Left forelimb (tissue), 1 donor: ENCODE data around the gene KCNIP2.

Experiments used
- DNase-seq: peaks from one replicate; pipeline ENCODE4 v3.0.0-alpha.2; 2018; ENCODE audit warnings: low spot score

KCNIP2 gene

GRCh38 chr10:101843032-101844021, at the start of gene KCNIP2:
Gene KCNIP2, minus strand, starts transcription at chr10:101843800. Its CDS starts 232 bp downstream, at chr10:101843568.
- no peak for DNase-seq

GRCh38 chr10:101892782-101893391, 49.3 kb upstream of the KCNIP2 start:
- DNase-seq: no peak

DNA sequence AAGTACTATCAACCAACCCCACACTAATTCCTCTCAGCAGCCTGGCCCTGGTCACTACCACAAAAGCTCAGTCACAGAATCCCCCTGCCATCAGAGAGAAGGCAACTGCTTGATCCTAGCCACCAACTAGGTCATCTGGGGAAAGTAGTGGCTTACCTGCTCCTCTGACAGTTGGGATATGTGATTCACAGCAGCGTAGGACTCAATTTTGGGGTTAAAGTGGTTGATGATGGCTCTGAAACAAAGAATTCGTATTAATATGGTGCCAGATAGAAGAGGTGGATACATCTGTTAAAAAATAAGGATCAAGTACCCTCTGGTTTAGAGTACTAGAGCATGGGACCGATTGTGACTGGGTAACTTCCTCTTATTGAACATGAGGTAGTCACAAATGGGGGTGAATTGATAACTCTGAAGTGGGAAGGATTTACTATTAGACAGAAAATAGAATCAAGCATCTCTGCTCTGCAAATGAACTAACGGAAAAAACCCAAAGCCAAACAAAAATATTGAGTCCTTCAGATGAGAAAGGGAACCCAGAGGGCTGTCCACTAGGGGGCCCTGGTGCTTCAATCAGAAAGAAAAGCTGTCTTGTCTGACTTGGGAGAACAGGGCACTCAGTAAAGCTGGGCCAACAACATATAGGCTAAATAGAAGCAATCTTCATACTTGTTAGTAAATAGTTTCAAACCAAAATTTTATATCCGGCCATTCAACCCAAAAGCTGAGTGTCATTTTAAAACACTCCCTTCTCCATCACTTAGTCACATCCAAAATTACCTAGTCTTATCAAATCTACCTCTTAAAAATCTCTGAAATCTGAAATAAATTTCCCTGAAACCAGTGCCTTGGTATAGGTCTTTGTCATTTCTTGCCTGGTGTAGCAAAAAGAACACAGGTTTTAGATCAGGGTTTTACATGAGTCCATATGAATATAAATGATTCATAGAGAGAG, 45.9 kb upstream of the KCNIP2 start:
- no peak for DNase-seq

DNA sequence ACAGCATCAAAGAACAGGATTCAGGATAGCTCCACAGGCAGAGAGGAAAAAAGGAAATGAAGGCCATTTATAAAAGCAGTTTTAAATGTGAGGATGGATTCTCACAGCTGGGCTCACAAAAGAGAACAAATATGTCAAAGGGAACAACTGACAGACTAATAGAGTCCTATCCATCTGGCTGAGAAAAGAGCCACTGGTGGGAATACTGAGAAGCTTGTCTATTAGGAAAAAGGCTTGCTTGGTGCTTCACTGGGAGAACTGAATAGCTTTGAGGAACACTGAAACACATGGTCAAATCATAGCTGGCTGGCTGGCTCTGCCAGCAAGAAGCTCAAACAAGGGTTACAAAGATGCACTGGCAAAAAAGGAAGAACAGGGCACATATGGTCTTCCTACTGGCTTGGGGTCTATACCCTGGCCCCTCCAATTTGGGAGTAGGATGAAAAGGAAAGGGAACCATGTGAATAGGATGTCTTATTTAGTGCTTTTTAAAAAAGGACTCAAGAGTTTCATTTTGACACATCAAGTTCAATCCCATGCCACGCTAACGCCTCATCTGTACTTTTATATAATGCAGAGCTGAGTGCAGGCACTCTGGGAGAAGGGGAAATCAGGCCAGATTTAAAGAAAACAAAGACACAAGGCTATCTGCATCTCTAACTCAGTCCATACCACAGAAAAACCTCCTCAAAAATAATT, 44.8 kb upstream of the KCNIP2 start:
- no peak for DNase-seq

GRCh38 chr10:101887775-101888174, 44.2 kb upstream of the KCNIP2 start:
- DNase-seq: no peak

DNA sequence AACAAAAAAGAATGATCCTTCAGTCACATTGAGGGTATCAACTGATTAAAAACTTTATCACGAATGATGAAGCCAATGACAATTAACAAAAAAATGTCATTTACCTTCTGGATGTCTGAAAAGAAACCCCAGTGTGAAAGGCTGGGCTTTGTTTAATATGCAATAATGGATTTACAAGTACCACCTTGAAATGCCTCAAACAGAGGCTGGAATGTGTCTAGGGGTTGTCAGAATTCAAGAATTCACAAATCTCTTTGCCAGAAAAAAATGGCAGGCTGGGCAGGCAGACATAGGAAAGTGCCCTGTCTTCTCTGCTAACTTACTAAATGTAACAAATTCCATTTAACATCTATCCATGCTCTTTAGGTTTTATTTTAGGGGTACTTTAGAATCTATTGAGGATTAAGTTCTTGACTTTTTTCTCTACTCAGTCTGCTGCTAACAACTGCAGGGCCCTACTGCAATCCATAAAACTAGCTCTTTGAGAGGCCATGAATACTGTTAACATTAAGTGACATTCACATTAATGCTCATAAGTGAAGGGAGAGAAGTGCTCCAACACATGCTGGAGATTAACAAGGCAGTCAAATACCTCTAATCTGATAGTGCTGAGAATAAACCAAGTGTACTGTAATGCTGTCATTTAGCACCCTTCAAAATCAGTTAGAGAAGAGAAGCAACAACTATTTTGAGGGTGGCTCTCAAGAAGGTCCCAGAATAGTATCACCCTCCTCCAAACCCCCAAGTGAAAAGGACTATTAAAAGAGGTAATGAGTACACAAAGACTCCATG, 43.1 kb upstream of the KCNIP2 start:
- no peak for DNase-seq

DNA sequence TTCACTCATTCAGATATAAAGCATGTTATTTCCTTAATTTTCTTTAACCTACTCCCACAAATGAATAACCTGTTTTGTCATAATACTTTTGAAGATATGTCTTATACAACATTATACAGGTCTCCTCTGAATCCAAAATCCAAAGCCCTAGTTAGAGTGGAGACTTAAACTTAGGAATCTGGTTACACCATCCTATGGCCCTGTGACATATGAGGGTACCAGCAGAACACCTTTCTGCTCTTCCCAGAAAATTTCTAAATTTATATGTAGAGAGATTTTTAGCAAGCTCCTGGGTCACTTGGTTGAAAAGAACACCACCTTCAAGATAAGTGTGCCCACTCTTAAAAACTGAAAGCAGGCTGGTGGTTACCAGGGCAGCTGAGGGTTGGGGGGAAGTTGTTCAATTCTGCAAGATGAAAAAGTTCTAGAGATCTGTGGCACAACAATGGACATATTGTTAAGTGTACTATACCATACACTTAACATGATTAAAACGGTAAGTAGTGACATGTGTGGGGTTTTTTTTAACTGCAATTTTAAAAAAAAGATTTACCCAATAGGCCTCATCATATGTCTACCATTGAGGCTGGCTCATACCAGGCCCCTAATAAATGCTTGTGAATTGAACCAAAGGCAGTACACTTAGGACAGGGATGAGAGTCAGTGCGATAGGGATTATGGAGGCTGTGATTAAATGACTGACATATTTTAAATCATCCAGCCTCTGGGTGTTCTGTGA, 37.6 kb upstream of the KCNIP2 start:
- DNase-seq: no peak

DNA sequence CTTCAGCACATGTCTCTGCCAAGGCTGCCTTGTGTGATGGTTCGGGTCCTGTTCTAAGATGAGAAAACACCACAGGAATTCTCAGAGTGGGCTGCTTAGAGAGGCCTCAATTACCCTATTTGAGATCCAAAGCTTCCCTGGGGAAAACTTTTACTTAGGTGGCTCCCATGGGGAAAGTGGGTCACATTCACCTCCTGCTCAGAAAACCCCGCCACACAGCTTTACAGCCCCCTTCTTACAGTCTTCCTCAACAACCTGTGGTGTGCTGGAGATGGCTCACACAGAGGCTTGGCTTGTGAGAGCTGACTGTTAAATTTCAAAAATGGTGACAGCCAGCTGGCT, 36.6 kb upstream of the KCNIP2 start:
- no peak for DNase-seq

DNA sequence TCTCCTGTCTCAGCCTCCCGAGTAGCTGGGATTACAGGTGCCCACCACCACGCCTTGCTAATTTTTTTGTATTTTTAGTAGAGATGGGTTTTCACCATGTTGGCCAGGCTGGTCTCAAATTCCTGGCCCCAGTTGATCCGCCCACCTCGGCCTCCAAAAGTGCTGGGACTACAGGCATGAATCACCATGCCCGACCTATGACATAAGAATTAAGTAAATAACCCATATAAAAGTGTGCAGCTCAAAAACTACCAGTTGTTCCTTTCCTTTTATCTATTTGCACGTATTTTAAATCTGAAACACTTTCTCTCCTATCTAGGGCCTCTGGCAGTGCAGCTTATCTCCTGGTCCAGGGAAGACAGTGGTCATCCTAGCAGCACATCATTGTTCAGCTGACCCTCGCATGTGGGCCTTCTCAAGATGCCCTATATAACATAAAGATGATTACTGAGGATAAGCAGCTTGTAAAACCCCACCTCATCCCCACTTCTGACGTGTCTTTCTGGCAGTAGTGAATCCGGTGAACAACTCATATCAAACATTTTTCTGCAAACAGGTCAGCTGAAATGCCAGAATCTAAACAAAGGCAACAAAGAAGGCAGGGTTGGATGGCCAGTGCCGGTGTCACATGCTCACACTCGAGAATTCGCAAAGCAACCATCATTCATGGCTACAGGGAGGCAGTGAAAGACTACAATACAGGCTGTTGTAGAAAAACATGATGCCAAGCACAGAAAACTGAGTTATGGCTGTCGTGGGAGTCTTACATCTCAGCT, 36.0 kb upstream of the KCNIP2 start:
- DNase-seq: no peak

GRCh38 chr10:101878869-101879268, 35.3 kb upstream of the KCNIP2 start:
- DNase-seq: no peak

DNA sequence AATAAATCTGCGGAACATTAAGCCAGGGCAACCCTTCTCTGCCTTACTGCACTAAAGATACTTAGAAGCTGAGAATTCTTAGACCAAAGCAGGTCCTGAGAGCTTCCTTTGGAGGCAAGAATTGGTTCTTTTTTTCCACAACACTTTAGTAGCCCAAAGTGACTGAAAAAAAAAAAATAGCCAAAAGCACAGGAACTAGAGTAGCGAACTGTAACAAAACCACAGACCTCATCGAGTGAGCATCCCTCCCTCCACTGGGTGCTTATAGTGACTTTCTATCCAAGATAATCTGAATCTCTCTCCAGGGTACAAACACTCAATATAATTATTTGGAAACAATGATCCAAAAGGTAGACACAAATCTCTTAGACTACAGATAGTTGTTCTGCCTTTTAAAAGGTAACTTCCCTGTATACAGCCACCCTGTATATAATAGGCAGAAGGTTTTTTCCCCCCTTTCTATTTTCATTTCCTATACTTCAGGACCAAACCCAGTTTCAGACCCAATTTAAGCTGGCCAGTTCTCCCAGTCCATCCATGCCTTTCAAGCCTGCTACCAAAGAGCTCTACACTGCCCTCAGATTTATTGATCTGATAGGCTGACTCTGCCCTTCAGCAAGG, 31.6 kb upstream of the KCNIP2 start:
- DNase-seq: no peak

- no peak for DNase-seq
Observed at GRCh38 chr10:101874252-101874651, 30.7 kb upstream of the KCNIP2 start.

DNA sequence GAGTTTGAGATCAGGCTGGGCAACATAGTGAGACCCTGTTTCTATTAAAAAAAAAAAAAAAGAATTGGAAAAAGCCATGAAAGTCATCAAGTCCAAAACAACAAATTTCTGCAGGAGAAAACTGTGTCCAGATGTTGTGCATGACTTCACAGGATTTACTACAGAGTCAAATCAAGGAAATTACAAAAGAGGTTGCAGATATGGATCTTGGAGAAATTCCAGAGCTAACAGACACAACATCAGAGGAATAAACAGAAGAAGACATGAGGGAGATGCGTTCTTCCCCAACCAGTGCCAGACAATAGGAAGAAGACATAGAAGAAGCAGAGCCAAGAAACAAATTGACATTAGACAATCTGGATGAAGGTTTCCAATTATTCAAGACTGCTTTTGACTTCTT, 24.3 kb upstream of the KCNIP2 start:
- no peak for DNase-seq

- no peak for DNase-seq
Observed at GRCh38 chr10:101859530-101859929, 15.9 kb upstream of the KCNIP2 start.

GRCh38 chr10:101858723-101859500, 15.3 kb upstream of the KCNIP2 start:
- DNase-seq: no peak

- no peak for DNase-seq
Observed at GRCh38 chr10:101857802-101858476, 14.3 kb upstream of the KCNIP2 start.

GRCh38 chr10:101856626-101857025, 13.0 kb upstream of the KCNIP2 start:
- DNase-seq: no peak
